HL-60 (cell line): ENCODE measurements around the gene PXDN.

ENCODE experiments used
- DNase-seq, 2 experiments: peaks; one replicate each; pipeline ENCODE4 v3.0.0-alpha.2; 2010 to 2020; ENCODE audit warnings: low read depth in 1 of 2, low spot score in 1 of 2
- H3K27ac ChIP-seq: fragments of 250-450 bp; sonication (Bioruptor Pico); replicated peaks from 2 replicates; pipeline ENCODE4 v1.5.1; 2020; ENCODE audit warnings: mild to moderate bottlenecking, moderate library complexity
- H3K27me3 ChIP-seq: fragments of 250-450 bp; sonication (Bioruptor Pico); 2 replicates; pipeline ENCODE4 v1.5.1; 2021; ENCODE audit warnings: mild to moderate bottlenecking, moderate library complexity; ENCODE audit not compliant: insufficient read depth, poor library complexity, severe bottlenecking
- H3K4me3 ChIP-seq: replicated peaks from 2 replicates; pipeline ENCODE4 v1.5.1; 2011; ENCODE audit warnings: mild to moderate bottlenecking, control low read depth, low read length; ENCODE audit not compliant: insufficient read depth
- GABPA ChIP-seq: IDR thresholded peaks from 2 replicates; pipeline ENCODE4 v1.6.1; 2012; ENCODE audit warnings: low read depth
- POLR2AphosphoS5 ChIP-seq: IDR thresholded peaks from 2 replicates; pipeline ENCODE4 v1.6.1; 2012; ENCODE audit warnings: low read depth
- SPI1 ChIP-seq: IDR thresholded peaks from 2 replicates; pipeline ENCODE4 v1.6.1; 2012; ENCODE audit warnings: low read depth, mild to moderate bottlenecking, borderline replicate concordance
- TF ChIP-seq, protein P1 (sequence below): IDR thresholded peaks from 2 replicates; pipeline ENCODE4 v1.6.1; 2012; ENCODE audit warnings: low read depth; ENCODE audit not compliant: insufficient replicate concordance
- TF ChIP-seq, protein P2 (sequence below): IDR thresholded peaks from one replicate; pipeline ENCODE4 v1.5.1; 2011; ENCODE audit warnings: low read length, control low read depth, inconsistent platforms; ENCODE audit not compliant: insufficient read depth

The PXDN gene

DNA sequence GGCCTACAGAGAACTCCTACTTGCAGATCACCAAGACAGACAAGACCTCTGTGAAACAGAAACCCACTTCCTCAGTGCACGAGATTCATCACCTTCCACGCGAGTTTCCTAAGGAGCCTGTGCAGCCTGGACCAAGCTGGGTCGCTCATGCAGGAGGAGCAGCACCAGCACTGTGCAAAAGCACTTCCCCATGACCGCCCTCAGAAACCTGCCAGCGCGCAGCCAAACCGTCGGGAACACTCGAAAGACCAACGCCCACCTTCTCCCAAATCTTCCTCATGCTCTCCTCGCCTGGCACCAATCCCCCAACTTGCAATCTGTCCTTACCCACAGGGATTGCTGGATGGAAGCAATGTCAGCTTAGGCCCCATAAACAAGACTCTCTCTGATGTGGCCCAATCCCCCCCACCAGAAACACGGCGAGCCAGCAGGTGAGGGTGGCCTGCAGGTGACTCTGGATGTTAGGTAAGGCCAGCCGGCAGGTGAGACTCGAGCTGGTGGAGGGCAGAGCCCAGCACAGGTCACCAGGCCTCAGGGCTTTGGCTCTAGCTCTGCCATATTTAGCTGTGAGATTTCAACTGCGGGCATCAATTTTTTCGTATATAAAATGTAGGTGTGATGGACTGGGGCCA, 69.4 kb downstream of the PXDN start:
- TF ChIP-seq, protein P1, sequence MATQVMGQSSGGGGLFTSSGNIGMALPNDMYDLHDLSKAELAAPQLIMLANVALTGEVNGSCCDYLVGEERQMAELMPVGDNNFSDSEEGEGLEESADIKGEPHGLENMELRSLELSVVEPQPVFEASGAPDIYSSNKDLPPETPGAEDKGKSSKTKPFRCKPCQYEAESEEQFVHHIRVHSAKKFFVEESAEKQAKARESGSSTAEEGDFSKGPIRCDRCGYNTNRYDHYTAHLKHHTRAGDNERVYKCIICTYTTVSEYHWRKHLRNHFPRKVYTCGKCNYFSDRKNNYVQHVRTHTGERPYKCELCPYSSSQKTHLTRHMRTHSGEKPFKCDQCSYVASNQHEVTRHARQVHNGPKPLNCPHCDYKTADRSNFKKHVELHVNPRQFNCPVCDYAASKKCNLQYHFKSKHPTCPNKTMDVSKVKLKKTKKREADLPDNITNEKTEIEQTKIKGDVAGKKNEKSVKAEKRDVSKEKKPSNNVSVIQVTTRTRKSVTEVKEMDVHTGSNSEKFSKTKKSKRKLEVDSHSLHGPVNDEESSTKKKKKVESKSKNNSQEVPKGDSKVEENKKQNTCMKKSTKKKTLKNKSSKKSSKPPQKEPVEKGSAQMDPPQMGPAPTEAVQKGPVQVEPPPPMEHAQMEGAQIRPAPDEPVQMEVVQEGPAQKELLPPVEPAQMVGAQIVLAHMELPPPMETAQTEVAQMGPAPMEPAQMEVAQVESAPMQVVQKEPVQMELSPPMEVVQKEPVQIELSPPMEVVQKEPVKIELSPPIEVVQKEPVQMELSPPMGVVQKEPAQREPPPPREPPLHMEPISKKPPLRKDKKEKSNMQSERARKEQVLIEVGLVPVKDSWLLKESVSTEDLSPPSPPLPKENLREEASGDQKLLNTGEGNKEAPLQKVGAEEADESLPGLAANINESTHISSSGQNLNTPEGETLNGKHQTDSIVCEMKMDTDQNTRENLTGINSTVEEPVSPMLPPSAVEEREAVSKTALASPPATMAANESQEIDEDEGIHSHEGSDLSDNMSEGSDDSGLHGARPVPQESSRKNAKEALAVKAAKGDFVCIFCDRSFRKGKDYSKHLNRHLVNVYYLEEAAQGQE = no peak
- TF ChIP-seq, protein P2, sequence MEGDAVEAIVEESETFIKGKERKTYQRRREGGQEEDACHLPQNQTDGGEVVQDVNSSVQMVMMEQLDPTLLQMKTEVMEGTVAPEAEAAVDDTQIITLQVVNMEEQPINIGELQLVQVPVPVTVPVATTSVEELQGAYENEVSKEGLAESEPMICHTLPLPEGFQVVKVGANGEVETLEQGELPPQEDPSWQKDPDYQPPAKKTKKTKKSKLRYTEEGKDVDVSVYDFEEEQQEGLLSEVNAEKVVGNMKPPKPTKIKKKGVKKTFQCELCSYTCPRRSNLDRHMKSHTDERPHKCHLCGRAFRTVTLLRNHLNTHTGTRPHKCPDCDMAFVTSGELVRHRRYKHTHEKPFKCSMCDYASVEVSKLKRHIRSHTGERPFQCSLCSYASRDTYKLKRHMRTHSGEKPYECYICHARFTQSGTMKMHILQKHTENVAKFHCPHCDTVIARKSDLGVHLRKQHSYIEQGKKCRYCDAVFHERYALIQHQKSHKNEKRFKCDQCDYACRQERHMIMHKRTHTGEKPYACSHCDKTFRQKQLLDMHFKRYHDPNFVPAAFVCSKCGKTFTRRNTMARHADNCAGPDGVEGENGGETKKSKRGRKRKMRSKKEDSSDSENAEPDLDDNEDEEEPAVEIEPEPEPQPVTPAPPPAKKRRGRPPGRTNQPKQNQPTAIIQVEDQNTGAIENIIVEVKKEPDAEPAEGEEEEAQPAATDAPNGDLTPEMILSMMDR = no peak
- TF ChIP-seq GABPA (no peak), SPI1 (no peak), POLR2AphosphoS5 (no peak)
- DNase-seq = no peak
- Histone ChIP-seq H3K27me3 (no peaks in the 10 kb centered on the region), H3K27ac (no peak overlapping the region), H3K4me3 (no peak overlapping the region)

DNA sequence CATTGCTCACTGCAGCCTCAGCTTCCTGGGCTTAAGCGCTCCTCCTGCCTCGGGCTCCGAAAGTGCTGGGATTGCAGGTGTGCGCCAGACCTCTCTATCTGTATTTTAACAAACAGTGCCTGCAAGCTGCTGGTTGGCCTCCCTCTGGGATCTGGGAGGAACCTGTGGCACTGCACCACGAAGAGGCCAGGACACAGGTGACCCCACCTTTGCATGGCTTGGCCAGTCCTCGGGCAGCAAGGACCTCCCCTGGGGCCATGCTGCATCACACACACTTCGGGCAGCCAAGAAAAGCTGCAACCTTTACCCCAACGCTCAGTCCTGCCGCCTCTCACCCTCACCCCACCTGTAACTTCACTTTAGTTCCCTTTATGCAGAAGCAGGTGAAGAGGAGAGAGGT, 70.0 kb downstream of the PXDN start:
- no peak for TF ChIP-seq GABPA
- TF ChIP-seq, protein P2 = no peak
- TF ChIP-seq, protein P1 = no peak
- TF ChIP-seq POLR2AphosphoS5 = no peak
- no peak for TF ChIP-seq SPI1
- H3K27ac ChIP-seq = no peak overlapping the region
- no peak overlapping the region for H3K4me3 ChIP-seq
- no peaks in the 10 kb centered on the region for H3K27me3 ChIP-seq
- no peak for DNase-seq

DNA sequence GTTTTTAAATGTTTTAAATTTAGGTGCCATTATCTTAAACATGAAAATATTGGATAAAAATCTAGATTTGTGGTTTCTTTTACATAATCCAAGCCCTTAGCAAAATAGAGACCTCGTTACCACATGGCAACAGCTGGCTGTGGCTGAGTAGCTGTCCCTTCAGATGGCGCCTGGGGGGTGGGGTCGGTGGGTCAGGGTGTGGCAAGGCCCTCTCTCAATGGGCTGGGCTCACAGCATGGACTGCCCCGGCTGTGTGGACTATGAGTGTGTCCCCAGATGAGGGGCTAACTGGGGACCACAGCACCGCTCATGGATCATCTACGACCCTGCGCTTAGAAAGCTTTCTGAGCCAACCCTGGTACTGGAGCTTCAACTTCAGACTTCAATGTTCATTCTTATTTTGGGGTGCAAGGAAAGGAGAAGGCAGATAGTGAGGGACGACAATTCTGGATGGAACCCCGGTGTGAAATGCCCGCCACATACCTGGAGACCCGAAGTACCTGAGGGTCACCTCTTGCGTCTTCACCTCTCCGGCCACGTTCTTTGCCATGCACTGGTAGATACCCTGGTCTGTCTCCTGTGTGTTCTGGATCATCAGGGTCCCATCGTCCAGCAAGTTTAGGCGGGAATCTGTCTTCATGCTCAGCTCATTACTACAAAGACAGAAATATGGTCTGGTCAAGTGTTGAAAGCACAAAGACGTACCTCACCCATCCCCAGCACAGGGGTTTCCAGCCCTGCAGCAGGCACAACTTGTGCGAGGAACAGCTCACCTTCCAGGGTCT, 71.0 kb downstream of the PXDN start:
- no peak for TF ChIP-seq GABPA
- no peak for TF ChIP-seq SPI1
- TF ChIP-seq, protein P2 = no peak
- TF ChIP-seq, protein P1 = no peak
- TF ChIP-seq POLR2AphosphoS5 = no peak
- no peak overlapping the region for H3K27ac ChIP-seq
- no peak overlapping the region for H3K4me3 ChIP-seq
- H3K27me3 ChIP-seq = no peaks in the 10 kb centered on the region
- no peak for DNase-seq
